Measurements from ENCODE around the gene RAP2A. TPM values are rescaled to one million over a fixed set of nuclear protein-coding genes. Genes with fewer than 3 reads are reported as not detected.

Gene RAP2A
- total and polyA plus RNA-seq, 9 of the 15 experiments (the other 6 are each of a cell fraction or from before 2014, with no cell fraction given) = 1.8 to 11.7 (median 5.6) TPM

- TF ChIP-seq REST (IDR thresholded peaks at IDR 0.05; ENCODE audit: borderline replicate concordance) (peak; percentile 62), REST (CRISPR knock-in tag; IDR thresholded peaks at IDR 0.05; ENCODE audit: low read depth) (no peak), CBFA2T3 (IDR thresholded peaks at IDR 0.05) (peak; percentile 52), LEF1 (IDR thresholded peaks at IDR 0.05) (no peak), THAP12 (CRISPR knock-in tag; IDR thresholded peaks at IDR 0.05) (no peak), CBX8 (IDR thresholded peaks at IDR 0.05; ENCODE audit: borderline replicate concordance, extremely low read depth, low read depth, low read length, poor library complexity, severe bottlenecking) (no peak), MYBL2 (IDR thresholded peaks at IDR 0.05; ENCODE audit: low read depth) (no peak), MYBL2 (CRISPR knock-in tag; IDR thresholded peaks at IDR 0.05; ENCODE audit: borderline replicate concordance) (no peak), NR4A1 (CRISPR knock-in tag; IDR thresholded peaks at IDR 0.05) (no peak), NR4A1 (tag; IDR thresholded peaks at IDR 0.05) (no peak), WHSC1 (IDR thresholded peaks at IDR 0.05; ENCODE audit: low read length) (no peak), NKRF (IDR thresholded peaks at IDR 0.05; ENCODE audit: borderline replicate concordance) (no peak), ATF7 (IDR thresholded peaks at IDR 0.05) (no peak), RCOR1 (IDR thresholded peaks at IDR 0.05; ENCODE audit: borderline replicate concordance in 1 of 2, low read depth in 2 of 2, low read length in 2 of 2) (peak in 1 of 2 experiments; percentile 55; a peak in 1 of 4 replicates), NCOA1 (IDR thresholded peaks at IDR 0.05; ENCODE audit: low read depth) (no peak)
These were observed 8.4 kb upstream of the RAP2A start (continued) for GRCh38 chr13:97425590-97425989.
